CMK (cell line): ENCODE results near the gene LIMA1.

ENCODE experiments used
- DNase-seq: peaks from one replicate; pipeline ENCODE4 v3.0.0-alpha.2; 2010; ENCODE audit warnings: low read depth

The LIMA1 gene

DNA sequence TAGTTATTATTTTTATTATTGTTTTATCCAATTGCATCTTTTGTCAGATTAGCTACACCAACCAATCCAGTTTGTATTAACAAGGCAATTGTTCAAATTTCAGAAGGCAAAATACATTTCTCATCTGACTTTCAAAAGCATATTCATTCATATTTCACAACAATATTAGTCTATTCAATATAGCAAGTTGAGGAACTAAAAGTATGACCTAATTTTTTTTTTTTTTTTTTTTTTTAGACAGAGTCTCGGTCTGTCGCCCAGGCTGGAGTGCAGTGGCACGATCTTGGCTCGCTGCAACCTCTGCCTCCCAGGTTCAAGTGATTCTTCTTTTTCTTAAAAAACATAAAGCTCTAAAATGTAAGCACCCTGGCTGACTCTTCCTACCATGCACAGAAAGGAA, 154.0 kb downstream of the LIMA1 start:
- no peak for DNase-seq

DNA sequence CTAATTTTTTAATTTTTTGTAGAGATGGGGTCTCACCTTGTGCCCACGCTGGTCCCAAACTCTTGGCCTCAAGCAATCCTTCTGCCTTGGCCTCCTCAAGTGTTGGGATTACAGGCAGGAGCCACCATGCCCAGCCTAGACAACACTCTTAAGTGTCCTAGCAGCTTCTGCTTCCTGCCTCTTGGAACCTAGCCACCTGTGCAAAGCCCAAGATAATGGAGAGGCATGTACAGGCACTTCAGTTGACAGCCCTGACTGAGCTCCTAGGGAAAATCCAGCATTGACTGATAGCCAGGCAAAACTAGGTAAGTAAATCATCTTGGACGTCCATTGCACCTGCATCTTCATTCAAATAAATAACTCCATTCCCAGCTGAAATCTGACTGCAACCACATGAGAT, 155.8 kb downstream of the LIMA1 start:
- no peak for DNase-seq
